Stimulated activated CD8-positive, alpha-beta memory T cell treated with anti-CD3 and anti-CD28 coated beads, Interleukin-15, amount 100 ng/mL, for 24 hours (primary cell): ENCODE data around the gene DPP6.

Source experiments
- DNase-seq: peaks from one replicate; pipeline ENCODE4 v3.0.0-alpha.2; 2020; ENCODE audit warnings: low read depth

DPP6 gene

GRCh38 chr7:154232700-154233099 lies 180.5 kb downstream of the DPP6 start:
- no peak for DNase-seq

- no peak for DNase-seq
Measured at GRCh38 chr7:154241988-154242387, 189.8 kb downstream of the DPP6 start.

GRCh38 chr7:154242709-154243108 lies 190.5 kb downstream of the DPP6 start:
- DNase-seq, result no peak

- no peak for DNase-seq
Measured at GRCh38 chr7:154252046-154252445, 199.8 kb downstream of the DPP6 start.

- no peak for DNase-seq
Measured at GRCh38 chr7:154253810-154254209, 201.6 kb downstream of the DPP6 start.

- DNase-seq, result no peak
Measured at GRCh38 chr7:154255324-154255723, 203.1 kb downstream of the DPP6 start.

GRCh38 chr7:154256150-154256549 lies 204.0 kb downstream of the DPP6 start:
- no peak for DNase-seq

- DNase-seq, result no peak
Measured at GRCh38 chr7:154259396-154259795, 207.2 kb downstream of the DPP6 start.

GRCh38 chr7:154287356-154287755 lies 235.2 kb downstream of the DPP6 start:
- no peak for DNase-seq

GRCh38 chr7:154289119-154289518 lies 236.9 kb downstream of the DPP6 start:
- no peak for DNase-seq

GRCh38 chr7:154296443-154296842 lies 244.2 kb downstream of the DPP6 start:
- DNase-seq, result no peak

GRCh38 chr7:154299736-154300135 lies 247.5 kb downstream of the DPP6 start:
- DNase-seq, result no peak

GRCh38 chr7:154302380-154302779 lies 250.2 kb downstream of the DPP6 start:
- no peak for DNase-seq

GRCh38 chr7:154304231-154304630 lies 252.0 kb downstream of the DPP6 start:
- DNase-seq, result no peak

GRCh38 chr7:154304740-154305700 lies 252.8 kb downstream of the DPP6 start:
- DNase-seq, result no peak

- DNase-seq, result no peak
Measured at GRCh38 chr7:154306036-154306435, 253.8 kb downstream of the DPP6 start.

GRCh38 chr7:154308928-154309327 lies 256.7 kb downstream of the DPP6 start:
- no peak for DNase-seq

- no peak for DNase-seq
Measured at GRCh38 chr7:154310114-154310513, 257.9 kb downstream of the DPP6 start.

- DNase-seq, result no peak
Measured at GRCh38 chr7:154324196-154324595, 272.0 kb downstream of the DPP6 start.

- no peak for DNase-seq
Measured at GRCh38 chr7:154326421-154326820, 274.2 kb downstream of the DPP6 start.

- no peak for DNase-seq
Measured at GRCh38 chr7:154330318-154330717, 278.1 kb downstream of the DPP6 start.

GRCh38 chr7:154332811-154333580 lies 280.8 kb downstream of the DPP6 start:
- no peak for DNase-seq

GRCh38 chr7:154336295-154336694 lies 284.1 kb downstream of the DPP6 start:
- DNase-seq, result no peak
